ENCODE results near the gene PRKN. TPM values are rescaled to one million over a fixed set of nuclear protein-coding genes. Genes with fewer than 3 reads are reported as not detected.

Gene PRKN
- total RNA-seq, 1 experiment from 2014 or later, result 0.34 TPM

GRCh38 chr6:162622572-162622971 is 105.0 kb downstream of the PRKN start:
- no peak for TF ChIP-seq CTCF (IDR thresholded peaks at IDR 0.05; ENCODE audit: insufficient read depth in 1 of 2, low read depth in 1 of 2, low read length in 1 of 2, severe bottlenecking in 1 of 2, unreplicated experiment in 1 of 2)
- POLR2A ChIA-PET, result no interaction called here
- CTCF ChIA-PET, result no interaction called here
- Mint-ChIP-seq H3K4me3 (ENCODE audit: unreplicated experiment) (no peak overlapping the region), H3K27ac (ENCODE audit: unreplicated experiment) (no peak overlapping the region), H3K27me3 (ENCODE audit: insufficient read depth, unreplicated experiment) (no peaks in the 10 kb centered on the region), H3K9me3 (ENCODE audit: unreplicated experiment) (no peaks in the 10 kb centered on the region), H3K36me3 (ENCODE audit: insufficient read depth, unreplicated experiment) (no peaks in the 10 kb centered on the region), H3K4me1 (ENCODE audit: low read depth, unreplicated experiment) (no peaks in the 10 kb centered on the region)
- Histone ChIP-seq H3K9me3 (no peaks in the 10 kb centered on the region), H3K27me3 (replicated peaks; ENCODE audit: control insufficient read depth, insufficient read depth, low read length) (no peaks in the 10 kb centered on the region), H3K4me1 (no peaks in the 10 kb centered on the region), H3K36me3 (ENCODE audit: control insufficient read depth, insufficient read depth, low read length) (no peaks in the 10 kb centered on the region), H3K4me3 (ENCODE audit: low read depth, low read length) (no peak overlapping the region)
- BruUV-seq (replicated peaks), result no TSS peak
- intact Hi-C loops (cut with micrococcal nuclease; ENCODE audit: unreplicated experiment), result no loop called here
- no peak for DNase-seq

- no peaks in the 10 kb centered on the region for H3K4me1 Mint-ChIP-seq (ENCODE audit: low read depth, unreplicated experiment)
- Histone ChIP-seq H3K27me3 (replicated peaks; ENCODE audit: control insufficient read depth, insufficient read depth, low read length) (no peaks in the 10 kb centered on the region), H3K9me3 (no peaks in the 10 kb centered on the region), H3K4me3 (ENCODE audit: low read depth, low read length) (no peak overlapping the region), H3K4me1 (no peaks in the 10 kb centered on the region), H3K36me3 (ENCODE audit: control insufficient read depth, insufficient read depth, low read length) (no peaks in the 10 kb centered on the region)
- intact Hi-C loops (cut with micrococcal nuclease; ENCODE audit: unreplicated experiment), result no loop called here
- ChIA-PET POLR2A (no interaction called here), CTCF (no interaction called here)
- TF ChIP-seq CTCF (IDR thresholded peaks at IDR 0.05; ENCODE audit: insufficient read depth in 1 of 2, low read depth in 1 of 2, low read length in 1 of 2, severe bottlenecking in 1 of 2, unreplicated experiment in 1 of 2), result no peak
- H3K36me3 Mint-ChIP-seq (ENCODE audit: insufficient read depth, unreplicated experiment), result no peaks in the 10 kb centered on the region
- BruUV-seq (replicated peaks), result no TSS peak
- DNase-seq, result no peak
- H3K27me3 Mint-ChIP-seq (ENCODE audit: insufficient read depth, unreplicated experiment), result no peaks in the 10 kb centered on the region
- no peak overlapping the region for H3K4me3 Mint-ChIP-seq (ENCODE audit: unreplicated experiment)
- no peaks in the 10 kb centered on the region for H3K9me3 Mint-ChIP-seq (ENCODE audit: unreplicated experiment)
- no peak overlapping the region for H3K27ac Mint-ChIP-seq (ENCODE audit: unreplicated experiment)
These were observed 106.3 kb downstream of the PRKN start for GRCh38 chr6:162621246-162621645.

- no peaks in the 10 kb centered on the region for H3K9me3 ChIP-seq
- H3K4me3 ChIP-seq (ENCODE audit: low read depth, low read length), result no peak overlapping the region
- H3K9me3 Mint-ChIP-seq (ENCODE audit: unreplicated experiment), result no peaks in the 10 kb centered on the region
- H3K36me3 Mint-ChIP-seq (ENCODE audit: insufficient read depth, unreplicated experiment), result no peaks in the 10 kb centered on the region
- TF ChIP-seq CTCF (IDR thresholded peaks at IDR 0.05; ENCODE audit: insufficient read depth in 1 of 2, low read depth in 1 of 2, low read length in 1 of 2, severe bottlenecking in 1 of 2, unreplicated experiment in 1 of 2), result no peak
- BruUV-seq (replicated peaks), result no TSS peak
- intact Hi-C loops (cut with micrococcal nuclease; ENCODE audit: unreplicated experiment), result no loop called here
- H3K4me3 Mint-ChIP-seq (ENCODE audit: unreplicated experiment), result no peak overlapping the region
- no peak overlapping the region for H3K27ac Mint-ChIP-seq (ENCODE audit: unreplicated experiment)
- CTCF ChIA-PET, result no interaction called here
- no peaks in the 10 kb centered on the region for H3K36me3 ChIP-seq (ENCODE audit: control insufficient read depth, insufficient read depth, low read length)
- H3K4me1 Mint-ChIP-seq (ENCODE audit: low read depth, unreplicated experiment), result no peaks in the 10 kb centered on the region
- no peaks in the 10 kb centered on the region for H3K27me3 ChIP-seq (replicated peaks; ENCODE audit: control insufficient read depth, insufficient read depth, low read length)
- H3K27me3 Mint-ChIP-seq (ENCODE audit: insufficient read depth, unreplicated experiment), result no peaks in the 10 kb centered on the region
- DNase-seq, result no peak
- POLR2A ChIA-PET, result no interaction called here
- no peaks in the 10 kb centered on the region for H3K4me1 ChIP-seq
These were observed 107.5 kb downstream of the PRKN start for GRCh38 chr6:162620073-162620472.
